VCaP (cell line): ENCODE measurements around the gene BYSL.

Source experiments
- H3K27ac ChIP-seq: fragments of 450-650 bp; 2 replicates; pipeline ENCODE4 v1.5.1; 2017
- CTCF ChIP-seq: fragments of 450-650 bp; conservative IDR thresholded peaks from 2 replicates; pipeline ENCODE4 v1.5.1; 2017; ENCODE audit warnings: mild to moderate bottlenecking, moderate library complexity

Gene BYSL

GRCh38 chr6:41920921-41921711 is at the start of gene BYSL, which contains the start of gene MED20:
BYSL (plus strand) TSS chr6:41921499; CDS start chr6:41921563, 64 bp downstream.
MED20 (minus strand) TSS chr6:41921139; CDS start chr6:41921018, 121 bp downstream.
- peak; percentile 97 for TF ChIP-seq CTCF
- H3K27ac ChIP-seq: peak within 1 kb of the TSS; percentile 87

- no peak for TF ChIP-seq CTCF
- H3K27ac ChIP-seq: no peak overlapping the region
Measured at GRCh38 chr6:41871691-41872090, 49.6 kb upstream of the BYSL start.

- no peak overlapping the region for H3K27ac ChIP-seq
- no peak for TF ChIP-seq CTCF
Measured at GRCh38 chr6:41872147-41872546, 49.2 kb upstream of the BYSL start.

- no peak for TF ChIP-seq CTCF
- no peak overlapping the region for H3K27ac ChIP-seq
Measured at GRCh38 chr6:41874741-41875140, 46.6 kb upstream of the BYSL start.

- no peak for TF ChIP-seq CTCF
- no peak overlapping the region for H3K27ac ChIP-seq
Measured at GRCh38 chr6:41877051-41877680, 44.1 kb upstream of the BYSL start.

- no peak overlapping the region for H3K27ac ChIP-seq
Measured at GRCh38 chr6:41878246-41878645, 43.1 kb upstream of the BYSL start.

More at GRCh38 chr6:41878246-41878645, 43.1 kb upstream of the BYSL start:
- no peak for TF ChIP-seq CTCF
